Measurements from ENCODE around the gene UBQLN3.

UBQLN3 gene

DNA sequence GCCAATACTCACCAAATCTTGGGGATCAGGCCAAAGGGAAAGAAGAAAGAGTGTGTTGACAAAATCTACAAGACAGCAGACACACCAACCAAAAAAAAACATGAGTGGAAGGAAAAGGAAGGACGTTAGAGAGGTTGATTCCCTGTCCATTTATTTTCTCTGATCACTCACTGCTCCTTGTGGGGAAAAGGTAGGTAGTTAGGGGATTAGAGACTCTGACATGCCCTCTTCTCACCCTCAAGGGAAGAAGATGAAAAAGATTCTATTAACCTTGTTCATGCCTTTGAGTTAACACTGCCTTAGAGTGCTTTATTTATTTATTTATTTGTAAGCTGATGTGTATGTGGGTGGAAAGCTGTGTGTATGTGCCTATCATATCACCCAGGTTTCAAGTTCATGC lies 38.7 kb upstream of the UBQLN3 start, which contains the start of gene OR52H1:
Gene OR52H1 (minus strand): TSS at position 101 of the 400 bp plus-strand sequence. CDS start 3,035 bp downstream, outside the sequence.
- Histone ChIP-seq H3K4me1 (ENCODE audit: control insufficient read depth, insufficient read depth, low read length) (no peaks in the 10 kb centered on the region), H3K4me3 (ENCODE audit: low read depth, low read length) (no peak within 1 kb of the TSS), H3K9me3 (ENCODE audit: control insufficient read depth, insufficient read depth, low read depth, low read length) (no peaks in the 10 kb centered on the region), H3K27ac (ENCODE audit: extremely low read depth, low read depth, low read length) (no peak within 1 kb of the TSS), H3K36me3 (ENCODE audit: control insufficient read depth in 2 of 2, insufficient read depth in 1 of 2, low read length in 2 of 2) (no peaks in the 10 kb centered on the region)
- ChIA-PET POLR2A (no interaction called here), CTCF (no interaction called here)
- TF ChIP-seq ZSCAN23 (tag by site-specific recombination; IDR thresholded peaks at IDR 0.05) (no peak), ZNF544 (tag by site-specific recombination; IDR thresholded peaks at IDR 0.05) (no peak), ZNF777 (tag by site-specific recombination; IDR thresholded peaks at IDR 0.05; ENCODE audit: borderline replicate concordance) (no peak)
- TF ChIP-seq, protein P1, sequence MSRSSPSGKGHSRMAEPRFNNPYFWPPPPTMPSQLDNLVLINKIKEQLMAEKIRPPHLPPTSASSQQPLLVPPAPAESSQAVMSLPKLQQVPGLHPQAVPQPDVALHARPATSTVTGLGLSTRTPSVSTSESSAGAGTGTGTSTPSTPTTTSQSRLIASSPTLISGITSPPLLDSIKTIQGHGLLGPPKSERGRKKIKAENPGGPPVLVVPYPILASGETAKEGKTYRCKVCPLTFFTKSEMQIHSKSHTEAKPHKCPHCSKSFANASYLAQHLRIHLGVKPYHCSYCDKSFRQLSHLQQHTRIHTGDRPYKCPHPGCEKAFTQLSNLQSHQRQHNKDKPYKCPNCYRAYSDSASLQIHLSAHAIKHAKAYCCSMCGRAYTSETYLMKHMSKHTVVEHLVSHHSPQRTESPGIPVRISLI (tag by site-specific recombination; IDR thresholded peaks at IDR 0.05) = no peak

DNA sequence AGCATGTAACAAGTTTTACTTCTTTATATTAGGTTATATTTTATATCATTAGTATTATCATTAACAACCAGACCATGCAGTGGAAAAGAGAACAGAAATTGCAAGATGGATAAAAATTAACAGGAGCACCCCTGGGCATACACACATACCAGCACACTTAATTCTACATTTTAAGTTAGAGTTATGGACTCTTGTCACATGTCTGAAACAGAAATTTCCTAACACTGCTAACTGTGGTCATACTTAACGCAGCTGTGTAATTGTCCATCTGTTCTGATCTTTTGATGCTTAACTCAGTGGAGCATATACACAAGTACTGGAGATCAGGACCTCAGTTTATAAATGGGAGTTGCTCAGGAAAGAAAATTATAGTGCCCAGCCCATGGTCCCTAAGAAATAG lies 38.2 kb upstream of the UBQLN3 start:
- no peaks in the 10 kb centered on the region for H3K4me1 ChIP-seq (ENCODE audit: control insufficient read depth, insufficient read depth, low read length)
- H3K4me3 ChIP-seq (ENCODE audit: low read depth, low read length) = no peak overlapping the region
- TF ChIP-seq ZFP3 (tag by site-specific recombination; IDR thresholded peaks at IDR 0.05; ENCODE audit: low read depth) (no peak), GLIS1 (tag by site-specific recombination; IDR thresholded peaks at IDR 0.05) (no peak), ZNF629 (tag by site-specific recombination; IDR thresholded peaks at IDR 0.05) (no peak), BCL11B (tag by site-specific recombination; IDR thresholded peaks at IDR 0.05; ENCODE audit: low read depth) (no peak), ZNF777 (tag by site-specific recombination; IDR thresholded peaks at IDR 0.05; ENCODE audit: borderline replicate concordance) (no peak), ZNF837 (tag by site-specific recombination; IDR thresholded peaks at IDR 0.05) (no peak), KLF8 (tag by site-specific recombination; IDR thresholded peaks at IDR 0.05) (no peak), ZNF704 (tag by site-specific recombination; IDR thresholded peaks at IDR 0.05) (no peak), ZNF558 (tag by site-specific recombination; IDR thresholded peaks at IDR 0.05) (no peak), ZNF391 (tag by site-specific recombination; IDR thresholded peaks at IDR 0.05; ENCODE audit: borderline replicate concordance, low read depth) (no peak), ZNF626 (tag by site-specific recombination; IDR thresholded peaks at IDR 0.05) (no peak), ZNF645 (tag by site-specific recombination; IDR thresholded peaks at IDR 0.05) (no peak), ZNF302 (tag by site-specific recombination; IDR thresholded peaks at IDR 0.05; ENCODE audit: low read depth) (no peak), ZNF768 (tag by site-specific recombination; IDR thresholded peaks at IDR 0.05) (no peak)
- TF ChIP-seq, protein P2, sequence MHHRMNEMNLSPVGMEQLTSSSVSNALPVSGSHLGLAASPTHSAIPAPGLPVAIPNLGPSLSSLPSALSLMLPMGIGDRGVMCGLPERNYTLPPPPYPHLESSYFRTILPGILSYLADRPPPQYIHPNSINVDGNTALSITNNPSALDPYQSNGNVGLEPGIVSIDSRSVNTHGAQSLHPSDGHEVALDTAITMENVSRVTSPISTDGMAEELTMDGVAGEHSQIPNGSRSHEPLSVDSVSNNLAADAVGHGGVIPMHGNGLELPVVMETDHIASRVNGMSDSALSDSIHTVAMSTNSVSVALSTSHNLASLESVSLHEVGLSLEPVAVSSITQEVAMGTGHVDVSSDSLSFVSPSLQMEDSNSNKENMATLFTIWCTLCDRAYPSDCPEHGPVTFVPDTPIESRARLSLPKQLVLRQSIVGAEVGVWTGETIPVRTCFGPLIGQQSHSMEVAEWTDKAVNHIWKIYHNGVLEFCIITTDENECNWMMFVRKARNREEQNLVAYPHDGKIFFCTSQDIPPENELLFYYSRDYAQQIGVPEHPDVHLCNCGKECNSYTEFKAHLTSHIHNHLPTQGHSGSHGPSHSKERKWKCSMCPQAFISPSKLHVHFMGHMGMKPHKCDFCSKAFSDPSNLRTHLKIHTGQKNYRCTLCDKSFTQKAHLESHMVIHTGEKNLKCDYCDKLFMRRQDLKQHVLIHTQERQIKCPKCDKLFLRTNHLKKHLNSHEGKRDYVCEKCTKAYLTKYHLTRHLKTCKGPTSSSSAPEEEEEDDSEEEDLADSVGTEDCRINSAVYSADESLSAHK (tag by site-specific recombination; IDR thresholded peaks at IDR 0.05) = no peak
- TF ChIP-seq, protein P3, sequence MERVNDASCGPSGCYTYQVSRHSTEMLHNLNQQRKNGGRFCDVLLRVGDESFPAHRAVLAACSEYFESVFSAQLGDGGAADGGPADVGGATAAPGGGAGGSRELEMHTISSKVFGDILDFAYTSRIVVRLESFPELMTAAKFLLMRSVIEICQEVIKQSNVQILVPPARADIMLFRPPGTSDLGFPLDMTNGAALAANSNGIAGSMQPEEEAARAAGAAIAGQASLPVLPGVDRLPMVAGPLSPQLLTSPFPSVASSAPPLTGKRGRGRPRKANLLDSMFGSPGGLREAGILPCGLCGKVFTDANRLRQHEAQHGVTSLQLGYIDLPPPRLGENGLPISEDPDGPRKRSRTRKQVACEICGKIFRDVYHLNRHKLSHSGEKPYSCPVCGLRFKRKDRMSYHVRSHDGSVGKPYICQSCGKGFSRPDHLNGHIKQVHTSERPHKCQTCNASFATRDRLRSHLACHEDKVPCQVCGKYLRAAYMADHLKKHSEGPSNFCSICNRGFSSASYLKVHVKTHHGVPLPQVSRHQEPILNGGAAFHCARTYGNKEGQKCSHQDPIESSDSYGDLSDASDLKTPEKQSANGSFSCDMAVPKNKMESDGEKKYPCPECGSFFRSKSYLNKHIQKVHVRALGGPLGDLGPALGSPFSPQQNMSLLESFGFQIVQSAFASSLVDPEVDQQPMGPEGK (tag by site-specific recombination; IDR thresholded peaks at IDR 0.05) = no peak
- POLR2A ChIA-PET = no interaction called here
- no peaks in the 10 kb centered on the region for H3K9me3 ChIP-seq (ENCODE audit: control insufficient read depth, insufficient read depth, low read depth, low read length)
- no peaks in the 10 kb centered on the region for H3K36me3 ChIP-seq (ENCODE audit: control insufficient read depth in 2 of 2, insufficient read depth in 1 of 2, low read length in 2 of 2)
- CTCF ChIA-PET = no interaction called here
- H3K27ac ChIP-seq (ENCODE audit: extremely low read depth, low read depth, low read length) = no peak overlapping the region

Data from HEK293 (cell line).